ENCODE measurements around the gene HOXC11. TPM values are rescaled to one million over a fixed set of nuclear protein-coding genes. Genes with fewer than 3 reads are reported as not detected.

The HOXC11 gene
- total and polyA plus RNA-seq, 2 of the 4 experiments (the other 2 are of a cell fraction): not detected

GRCh38 chr12:54006559-54007220, 33.8 kb downstream of the HOXC11 start:
- H4K8ac ChIP-seq (ENCODE audit: low read depth in 2 of 2, low read length in 2 of 2): no peak overlapping the region
- no peak for DNase-seq
- H3K79me1 ChIP-seq (ENCODE audit: low read depth in 1 of 2, low read length in 2 of 2): no peaks in the 10 kb centered on the region
- no peak overlapping the region for H3K9ac ChIP-seq (ENCODE audit: low read depth, low read length)
- no TSS peak for BruUV-seq (replicated peaks)
- peak overlapping the region; percentile 88 for H2AFZ ChIP-seq (replicated peaks; ENCODE audit: low read length, poor library complexity)
- ChIA-PET POLR2A (ENCODE audit: unreplicated experiment) (interaction anchor here (0.5 kb wide), 1 partner anchor 155 kb away, joined by 4 read pairs; no protein-coding TSS in a partner anchor), CTCF (interaction anchor here (0.6 to 3.1 kb wide), 5 partner anchors 182 to 200 kb away, joined by 3 to 19 read pairs (median 14); partner anchors contain the start of gene SMUG1)
- H3K9me1 ChIP-seq (ENCODE audit: insufficient read depth, low read length): no peaks in the 10 kb centered on the region
- H4K91ac ChIP-seq (ENCODE audit: insufficient read depth, low read depth, low read length): no peak overlapping the region
- in situ Hi-C loops (cut with MboI; ENCODE audit: low sequenced_read_pairs): loop anchor here (5.0 kb wide), 1 partner anchor 186 kb away; no protein-coding TSS in a partner anchor
- no peak overlapping the region for H2BK20ac ChIP-seq (ENCODE audit: low read depth, low read length)
- no peak overlapping the region for H3K18ac ChIP-seq (ENCODE audit: low read depth, low read length)
- dilution Hi-C loops (cut with HindIII; ENCODE audit: low sequenced_read_pairs, unreplicated experiment): no loop called here
- H4K20me1 ChIP-seq (ENCODE audit: insufficient read depth, low read length): no peaks in the 10 kb centered on the region
- H3K4ac ChIP-seq (ENCODE audit: low read depth, low read length): no peak overlapping the region
- no peak overlapping the region for H3K4me3 ChIP-seq (ENCODE audit: insufficient read depth, low read depth, low read length)
- no peak overlapping the region for H3K14ac ChIP-seq (replicated peaks; ENCODE audit: low read depth, low read length)
- ATAC-seq (ENCODE audit: low read depth): no peak
- no peak overlapping the region for H2BK120ac ChIP-seq (ENCODE audit: low read depth, low read length)
- H2AK5ac ChIP-seq (ENCODE audit: low read depth, low read length): no peak overlapping the region
- no peak overlapping the region for H3K56ac ChIP-seq (ENCODE audit: extremely low read depth, insufficient read depth, low read length)
- H3K4me2 ChIP-seq (ENCODE audit: low read depth, low read length): no peak overlapping the region
- no peak overlapping the region for H3K27ac ChIP-seq (ENCODE audit: insufficient read depth, low read length)
- WGBS, 2 experiments (ENCODE audit: extremely low coverage in 2 of 2, insufficient read length in 1 of 2): 13% methylated on average over 6 of the region's 22 CpGs; no CpG with 5 or more reads in 1 of the 2 experiments
- no peak overlapping the region for H4K5ac ChIP-seq (ENCODE audit: low read depth, low read length)
- no peak overlapping the region for H3K23ac ChIP-seq (ENCODE audit: low read depth, low read length)
- H3K9me3 ChIP-seq (ENCODE audit: control insufficient read depth, insufficient read depth, low read length): no peaks in the 10 kb centered on the region
- no peak overlapping the region for H2AK9ac ChIP-seq (replicated peaks; ENCODE audit: low read depth, low read length, poor library complexity)
- no peak overlapping the region for H2BK15ac ChIP-seq (ENCODE audit: low read depth, low read length)
- H2BK5ac ChIP-seq (ENCODE audit: low read depth, low read length, poor library complexity, severe bottlenecking): no peak overlapping the region
- no peaks in the 10 kb centered on the region for H3K4me1 ChIP-seq (ENCODE audit: control insufficient read depth, insufficient read depth, low read length)
- H3K36me3 ChIP-seq (ENCODE audit: control insufficient read depth, insufficient read depth, low read length): no peaks in the 10 kb centered on the region
- TF ChIP-seq POLR2A (IDR thresholded peaks at IDR 0.05; ENCODE audit: low read depth, low read length): no peak
- TF ChIP-seq MXI1 (IDR thresholded peaks at IDR 0.05; ENCODE audit: borderline replicate concordance, low read depth, low read length): no peak
- TF ChIP-seq SMC3 (IDR thresholded peaks at IDR 0.05; ENCODE audit: low read depth, low read length): no peak
- TF ChIP-seq BHLHE40 (IDR thresholded peaks at IDR 0.05; ENCODE audit: low read depth, low read length): no peak
- TF ChIP-seq RFX5 (IDR thresholded peaks at IDR 0.05; ENCODE audit: low read depth, low read length): no peak
- no peak for TF ChIP-seq NFE2L2 (IDR thresholded peaks at IDR 0.05; ENCODE audit: low read depth, low read length)
- no peak for TF ChIP-seq MAFK (IDR thresholded peaks at IDR 0.05; ENCODE audit: low read depth, low read length)
- TF ChIP-seq CEBPB (IDR thresholded peaks at IDR 0.05; ENCODE audit: low read depth, low read length): no peak
- no peak for TF ChIP-seq FOS (IDR thresholded peaks at IDR 0.05; ENCODE audit: low read depth, low read length)
- TF ChIP-seq CTCF (conservative IDR thresholded peaks at IDR 0.05; ENCODE audit: low read depth, low read length): no peak
- no peak for TF ChIP-seq ELK1 (IDR thresholded peaks at IDR 0.05; ENCODE audit: borderline replicate concordance, low read depth, low read length)
- no peak for TF ChIP-seq USF2 (IDR thresholded peaks at IDR 0.05; ENCODE audit: low read depth, low read length)
- no peak for TF ChIP-seq MAZ (IDR thresholded peaks at IDR 0.05; ENCODE audit: borderline replicate concordance, low read depth, low read length)
- peaks cover 91% of the 10 kb centered on the region for H3K27me3 ChIP-seq (ENCODE audit: control insufficient read depth, insufficient read depth, low read length)
- intact Hi-C loops (cut with micrococcal nuclease): loop anchor here (1.0 to 10.0 kb wide), 5 partner anchors 185 to 353 kb away; no protein-coding TSS in a partner anchor
